GF-D8 (cell line): ENCODE results near the gene FAT2.

Experiments used
- DNase-seq: peaks from one replicate; lab custom pipeline; 2025; lab: John Stamatoyannopoulos, UW

FAT2 gene, protein sequence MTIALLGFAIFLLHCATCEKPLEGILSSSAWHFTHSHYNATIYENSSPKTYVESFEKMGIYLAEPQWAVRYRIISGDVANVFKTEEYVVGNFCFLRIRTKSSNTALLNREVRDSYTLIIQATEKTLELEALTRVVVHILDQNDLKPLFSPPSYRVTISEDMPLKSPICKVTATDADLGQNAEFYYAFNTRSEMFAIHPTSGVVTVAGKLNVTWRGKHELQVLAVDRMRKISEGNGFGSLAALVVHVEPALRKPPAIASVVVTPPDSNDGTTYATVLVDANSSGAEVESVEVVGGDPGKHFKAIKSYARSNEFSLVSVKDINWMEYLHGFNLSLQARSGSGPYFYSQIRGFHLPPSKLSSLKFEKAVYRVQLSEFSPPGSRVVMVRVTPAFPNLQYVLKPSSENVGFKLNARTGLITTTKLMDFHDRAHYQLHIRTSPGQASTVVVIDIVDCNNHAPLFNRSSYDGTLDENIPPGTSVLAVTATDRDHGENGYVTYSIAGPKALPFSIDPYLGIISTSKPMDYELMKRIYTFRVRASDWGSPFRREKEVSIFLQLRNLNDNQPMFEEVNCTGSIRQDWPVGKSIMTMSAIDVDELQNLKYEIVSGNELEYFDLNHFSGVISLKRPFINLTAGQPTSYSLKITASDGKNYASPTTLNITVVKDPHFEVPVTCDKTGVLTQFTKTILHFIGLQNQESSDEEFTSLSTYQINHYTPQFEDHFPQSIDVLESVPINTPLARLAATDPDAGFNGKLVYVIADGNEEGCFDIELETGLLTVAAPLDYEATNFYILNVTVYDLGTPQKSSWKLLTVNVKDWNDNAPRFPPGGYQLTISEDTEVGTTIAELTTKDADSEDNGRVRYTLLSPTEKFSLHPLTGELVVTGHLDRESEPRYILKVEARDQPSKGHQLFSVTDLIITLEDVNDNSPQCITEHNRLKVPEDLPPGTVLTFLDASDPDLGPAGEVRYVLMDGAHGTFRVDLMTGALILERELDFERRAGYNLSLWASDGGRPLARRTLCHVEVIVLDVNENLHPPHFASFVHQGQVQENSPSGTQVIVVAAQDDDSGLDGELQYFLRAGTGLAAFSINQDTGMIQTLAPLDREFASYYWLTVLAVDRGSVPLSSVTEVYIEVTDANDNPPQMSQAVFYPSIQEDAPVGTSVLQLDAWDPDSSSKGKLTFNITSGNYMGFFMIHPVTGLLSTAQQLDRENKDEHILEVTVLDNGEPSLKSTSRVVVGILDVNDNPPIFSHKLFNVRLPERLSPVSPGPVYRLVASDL (N-terminal part only)

DNA sequence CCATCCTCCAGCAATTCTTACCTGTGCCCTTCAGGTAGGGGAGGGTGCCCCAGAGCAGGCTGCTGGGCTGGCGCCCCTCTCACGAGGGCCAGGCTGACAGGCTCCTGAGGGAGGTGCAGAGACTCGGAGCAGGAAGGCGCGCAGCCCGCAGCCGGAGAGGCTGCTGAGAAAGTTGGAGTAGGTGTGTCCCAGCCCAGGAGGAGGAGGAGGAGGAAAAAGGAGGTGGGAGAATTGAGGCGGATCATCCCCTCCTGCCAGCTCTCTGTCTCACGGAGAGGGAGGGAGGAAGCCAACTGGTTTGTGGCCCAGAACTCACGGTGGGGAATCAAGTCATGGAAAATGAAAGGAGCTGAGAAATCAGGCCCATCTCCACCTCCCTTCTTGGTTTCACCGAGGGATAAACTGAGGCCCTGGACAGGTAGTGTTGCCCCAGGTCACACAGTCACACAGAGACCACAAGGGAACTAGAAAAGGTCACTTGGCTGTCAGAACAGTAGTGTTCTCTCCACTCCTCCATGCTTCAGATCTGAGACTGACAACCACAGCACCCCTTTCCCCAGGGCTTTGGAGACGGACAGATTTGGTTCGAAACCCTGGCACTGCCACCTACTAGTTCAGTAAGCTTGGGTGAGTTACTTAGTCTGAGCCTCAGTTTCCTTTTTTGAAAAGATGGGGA lies at the start of gene FAT2:
TSS of gene FAT2 (minus strand) at position 188 of the 676 bp plus-strand sequence. CDS start 22,400 bp downstream, outside the sequence.
- DNase-seq = no peak

DNA sequence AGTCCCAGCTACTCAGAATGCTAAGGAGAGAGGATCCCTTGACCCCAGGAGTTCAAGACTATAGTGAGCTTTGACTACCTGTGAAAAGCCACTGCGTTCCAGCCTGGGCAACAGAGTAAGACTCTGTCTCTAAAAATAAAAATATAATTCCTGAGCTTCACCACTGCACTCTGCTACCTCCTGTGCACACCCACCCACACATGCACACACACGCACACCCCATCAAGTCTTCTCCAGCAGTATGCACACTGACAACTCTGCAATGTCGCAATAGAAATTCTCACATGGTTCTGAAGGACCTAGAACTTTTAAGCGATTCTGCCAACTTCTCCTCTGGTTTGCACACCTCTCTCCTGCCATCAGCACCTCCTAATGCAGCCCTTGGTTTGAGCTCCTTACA lies 47.5 kb upstream of the FAT2 start:
- no peak for DNase-seq

DNA sequence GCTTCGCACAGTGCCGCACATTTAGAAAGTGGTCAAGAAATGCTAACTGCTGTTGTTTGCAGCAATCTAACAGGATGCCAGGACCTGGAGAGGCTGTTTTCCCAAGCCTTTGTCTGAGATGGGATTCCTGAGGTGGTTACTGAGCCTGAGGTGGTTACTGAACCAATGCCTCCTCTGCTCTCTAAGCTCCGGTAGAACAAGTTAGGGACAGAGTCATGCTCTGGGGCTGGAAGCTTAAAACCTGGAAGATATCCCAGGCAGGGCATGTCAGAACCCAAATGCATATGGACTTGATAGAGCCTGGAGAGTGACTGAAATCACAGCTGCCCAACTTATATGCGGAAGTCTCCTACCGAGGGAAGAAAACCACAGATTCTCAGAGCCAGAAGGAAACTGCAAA lies 46.5 kb upstream of the FAT2 start:
- no peak for DNase-seq

DNA sequence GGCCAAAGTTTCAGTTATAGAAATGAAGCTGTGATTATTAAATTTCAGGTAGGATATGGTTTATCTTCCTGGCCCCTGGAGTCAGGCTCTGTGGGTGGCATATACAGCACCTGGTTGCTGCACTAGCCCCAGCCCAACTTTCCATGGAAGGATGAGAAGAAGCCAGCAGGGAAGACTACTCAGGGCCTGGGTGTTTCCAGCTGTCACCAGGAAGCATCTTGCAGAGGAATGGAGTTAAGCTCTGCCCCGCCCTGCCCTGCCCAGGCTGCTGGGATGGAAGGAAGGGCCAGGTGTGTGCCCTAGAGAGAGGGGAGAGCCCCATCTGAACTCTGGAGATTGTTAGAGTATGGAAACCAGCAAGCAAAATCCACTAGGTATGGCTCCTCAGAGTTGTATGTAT lies 42.8 kb upstream of the FAT2 start:
- no peak for DNase-seq

DNA sequence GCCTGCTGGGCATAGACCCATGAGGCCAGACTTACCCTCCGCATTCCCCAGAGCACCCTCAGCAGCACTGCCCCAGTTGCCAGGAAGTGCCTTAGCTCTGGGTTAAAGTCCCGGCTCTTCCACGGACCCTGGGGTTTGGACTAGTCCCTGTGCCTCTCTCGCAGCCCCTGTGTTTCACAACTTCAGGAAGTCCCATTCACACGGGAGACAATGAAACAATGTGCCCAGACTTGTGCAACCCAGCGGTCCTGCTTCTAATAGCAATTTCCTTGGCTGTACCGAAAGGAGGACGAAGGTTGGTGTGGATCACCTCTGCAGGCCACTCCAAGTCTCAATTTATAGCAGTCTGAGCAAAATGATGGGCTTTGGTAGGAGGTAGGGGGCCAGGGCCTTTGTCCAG lies 41.8 kb upstream of the FAT2 start:
- no peak for DNase-seq

DNA sequence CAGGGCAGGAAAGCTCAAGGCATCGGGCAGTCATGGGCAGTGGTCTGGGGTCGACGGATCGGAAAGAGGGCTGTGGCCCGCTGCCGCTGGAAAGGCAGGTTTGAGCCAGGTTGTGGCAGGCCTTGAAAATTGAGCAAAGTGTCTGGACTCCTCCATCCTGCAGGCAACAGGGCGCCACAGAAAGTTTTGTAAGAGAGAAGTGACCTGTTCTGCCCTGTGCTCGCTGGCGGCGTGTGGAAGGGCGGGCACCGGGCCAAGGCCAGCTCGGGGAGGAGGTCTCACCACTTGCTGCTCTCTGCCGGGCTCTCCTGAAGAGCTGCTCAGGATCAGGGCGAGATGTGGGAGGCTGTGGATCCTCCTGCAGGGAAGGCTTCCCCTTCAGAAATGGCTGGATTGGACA lies 41.4 kb upstream of the FAT2 start:
- no peak for DNase-seq

DNA sequence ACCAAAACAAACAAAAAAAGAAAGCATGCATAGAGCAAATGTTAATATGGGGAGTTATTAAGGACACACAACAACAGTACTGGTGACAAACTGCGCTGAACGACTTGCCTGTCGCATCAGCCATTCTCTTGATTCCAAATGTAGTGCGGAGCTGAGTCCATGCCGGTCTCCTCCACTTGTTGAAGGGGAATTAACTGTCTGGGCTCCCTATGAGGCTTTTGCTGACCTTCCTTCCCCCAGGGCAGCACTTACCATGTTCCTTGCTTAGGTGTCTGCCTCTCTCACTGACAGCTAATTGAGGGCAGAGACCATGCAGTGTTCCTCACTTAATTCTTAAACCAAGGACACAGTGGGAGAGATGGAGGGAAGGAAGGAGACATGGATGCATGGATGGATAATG lies 40.8 kb upstream of the FAT2 start:
- DNase-seq = no peak

DNA sequence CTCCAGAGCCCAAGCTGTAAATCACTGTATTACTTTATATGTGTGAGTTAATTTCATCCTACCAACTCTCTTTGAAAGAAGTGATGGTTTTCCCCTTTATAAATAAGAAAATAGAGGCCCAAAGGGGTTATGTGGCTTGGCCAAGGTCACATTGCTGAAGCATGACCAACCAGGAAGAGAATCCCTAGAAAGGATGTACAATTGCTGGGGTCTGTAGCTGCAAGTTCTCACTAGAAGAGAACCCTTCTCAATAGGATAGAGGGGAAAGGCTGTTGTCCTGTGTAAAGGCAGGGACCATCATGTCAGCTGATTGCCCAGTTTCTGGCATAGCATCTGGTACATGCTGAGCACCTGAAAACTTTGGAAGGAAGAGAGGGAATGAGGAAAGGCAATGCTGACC lies 39.0 kb upstream of the FAT2 start:
- no peak for DNase-seq

DNA sequence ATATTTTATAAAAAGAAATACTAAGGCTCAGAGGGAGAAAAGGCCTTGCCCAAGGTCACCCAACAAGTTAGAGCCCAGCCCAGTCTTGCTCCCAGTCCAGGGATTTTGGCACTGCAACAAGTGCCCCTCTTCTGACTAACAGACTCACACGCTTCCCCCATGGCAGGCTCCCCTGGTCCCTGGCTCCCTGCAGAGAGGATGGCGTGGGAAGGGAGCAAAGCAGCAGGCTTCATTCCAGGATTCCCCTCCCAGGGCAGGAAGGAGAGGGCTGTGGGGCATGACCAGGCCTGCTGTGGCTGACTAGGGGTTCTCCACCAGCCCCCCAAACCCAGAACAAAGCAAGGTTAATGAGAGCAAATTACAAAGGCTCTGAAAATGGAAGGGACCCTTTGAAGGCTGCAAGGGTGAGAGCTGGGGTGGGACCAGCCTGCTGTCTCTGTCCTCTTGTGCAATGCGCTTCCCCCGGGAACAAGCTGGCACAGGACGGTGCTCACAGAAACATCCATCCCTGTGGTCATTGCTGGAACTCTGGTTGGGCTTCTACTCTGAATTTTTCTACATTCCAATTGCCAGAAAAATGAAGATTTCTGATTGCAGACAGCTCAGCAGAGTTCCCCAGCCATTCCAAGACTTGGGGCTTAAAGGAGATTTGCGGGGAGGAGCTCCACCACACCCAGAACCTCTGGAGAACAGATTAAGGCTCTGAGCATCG lies 37.1 kb upstream of the FAT2 start:
- no peak for DNase-seq

DNA sequence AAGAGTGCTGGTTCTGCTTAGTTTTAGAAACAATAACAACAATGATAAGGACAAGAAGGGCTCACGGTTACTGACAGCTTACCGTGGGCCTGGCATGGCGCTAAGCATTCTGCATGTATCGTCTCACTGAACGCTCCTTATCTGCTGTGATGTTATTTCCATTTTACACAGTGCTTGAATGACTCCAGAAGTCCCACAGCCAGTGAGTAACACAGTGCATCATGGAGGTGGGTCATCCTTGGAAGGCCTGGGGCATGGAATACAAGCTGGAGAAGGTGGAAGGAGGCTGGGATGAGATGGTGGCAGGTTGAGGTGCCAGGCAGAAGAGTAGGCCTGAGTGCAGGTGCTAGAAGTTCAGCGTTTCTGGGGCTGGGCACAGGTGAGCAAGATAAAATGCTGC lies 36.5 kb upstream of the FAT2 start:
- no peak for DNase-seq

DNA sequence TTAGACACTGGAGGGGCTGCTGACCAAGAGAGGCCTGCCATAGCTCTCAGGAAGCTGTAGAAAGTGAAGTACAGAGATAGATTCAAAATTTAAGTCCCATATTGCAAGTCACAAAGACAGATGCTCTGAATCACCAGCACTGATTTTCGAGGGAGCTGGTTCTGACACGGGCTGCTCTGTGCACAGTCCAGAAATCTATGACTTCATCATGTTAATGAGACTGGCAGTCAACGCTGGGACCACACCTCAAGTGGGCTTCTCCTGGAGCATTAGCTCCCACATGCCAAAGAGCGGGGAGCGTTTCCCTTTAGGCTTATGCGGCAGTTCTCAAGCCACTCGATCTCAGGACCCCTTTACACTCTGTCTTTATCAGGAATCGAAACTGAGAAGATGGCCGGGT lies 34.2 kb upstream of the FAT2 start:
- DNase-seq = no peak

DNA sequence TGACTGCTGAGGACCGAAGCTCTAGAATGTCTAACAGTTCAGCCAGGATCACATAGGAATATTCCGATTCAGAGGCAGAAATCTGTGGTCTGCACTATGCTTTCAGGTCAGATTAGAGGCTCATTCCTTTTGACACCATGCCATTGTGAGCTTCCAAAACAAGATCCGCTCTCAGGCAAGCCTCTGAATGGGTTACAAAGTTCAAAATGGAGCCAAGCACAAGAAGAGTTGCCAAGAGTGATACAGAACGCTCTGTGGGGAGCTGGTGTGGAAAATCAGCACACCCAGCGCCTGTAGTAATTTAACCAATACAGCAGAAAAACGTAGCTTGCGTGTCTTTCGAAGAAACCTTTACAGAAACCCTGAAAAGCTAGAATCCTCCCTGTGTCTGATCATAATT lies 33.3 kb upstream of the FAT2 start:
- DNase-seq = no peak

DNA sequence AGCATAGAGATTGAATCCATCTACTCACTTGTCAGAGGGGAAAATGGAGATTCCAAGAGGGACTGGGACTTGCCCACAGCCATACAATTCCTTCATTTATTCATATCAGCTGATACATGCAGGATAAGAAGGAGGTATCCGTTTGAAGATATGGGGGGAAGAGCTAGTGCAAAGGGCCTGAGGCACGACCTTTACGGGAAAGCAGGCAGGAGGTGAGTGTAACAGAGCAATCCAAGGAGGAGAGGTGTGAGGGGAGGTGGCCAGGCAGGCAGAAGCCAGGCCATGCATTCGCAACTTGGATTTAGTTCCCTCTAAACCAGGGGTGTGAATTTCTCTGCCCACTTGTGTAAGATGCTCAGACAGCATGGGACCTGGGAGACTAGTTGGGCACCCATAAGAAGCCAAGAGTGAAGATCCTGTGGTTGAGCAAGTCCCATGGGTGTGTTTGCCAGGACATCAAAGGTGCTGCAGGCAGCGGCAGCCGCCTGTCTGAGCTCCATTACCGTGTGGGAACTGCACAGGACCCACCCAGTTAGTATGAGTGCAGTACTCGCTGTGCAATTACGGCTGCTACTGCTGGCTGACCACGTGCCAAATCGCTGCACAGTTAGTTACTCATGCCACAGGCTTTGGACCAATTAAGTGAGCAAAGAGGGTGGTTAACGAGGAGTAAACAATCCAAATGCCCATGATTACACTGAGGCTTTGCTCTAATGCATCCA lies 31.4 kb upstream of the FAT2 start:
- DNase-seq = no peak

DNA sequence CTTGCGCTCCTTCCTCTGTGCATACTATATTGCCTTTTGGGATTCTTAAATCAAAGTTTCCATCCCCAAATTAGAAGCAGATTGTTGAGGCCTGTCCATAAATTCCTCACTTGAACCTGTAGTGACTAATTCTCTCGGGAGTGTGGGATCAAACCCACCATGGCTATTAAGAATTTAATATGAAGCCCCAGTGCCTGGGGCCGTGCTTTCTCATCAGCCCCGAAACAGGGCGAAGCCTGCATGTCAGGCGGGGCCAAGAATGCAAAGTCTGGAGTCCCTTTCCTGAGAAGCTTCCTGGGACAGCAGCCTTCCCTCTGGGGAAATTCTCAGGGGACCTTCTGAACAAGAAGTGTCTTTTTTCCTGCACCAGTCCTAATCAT lies 29.3 kb upstream of the FAT2 start:
- DNase-seq = no peak

DNA sequence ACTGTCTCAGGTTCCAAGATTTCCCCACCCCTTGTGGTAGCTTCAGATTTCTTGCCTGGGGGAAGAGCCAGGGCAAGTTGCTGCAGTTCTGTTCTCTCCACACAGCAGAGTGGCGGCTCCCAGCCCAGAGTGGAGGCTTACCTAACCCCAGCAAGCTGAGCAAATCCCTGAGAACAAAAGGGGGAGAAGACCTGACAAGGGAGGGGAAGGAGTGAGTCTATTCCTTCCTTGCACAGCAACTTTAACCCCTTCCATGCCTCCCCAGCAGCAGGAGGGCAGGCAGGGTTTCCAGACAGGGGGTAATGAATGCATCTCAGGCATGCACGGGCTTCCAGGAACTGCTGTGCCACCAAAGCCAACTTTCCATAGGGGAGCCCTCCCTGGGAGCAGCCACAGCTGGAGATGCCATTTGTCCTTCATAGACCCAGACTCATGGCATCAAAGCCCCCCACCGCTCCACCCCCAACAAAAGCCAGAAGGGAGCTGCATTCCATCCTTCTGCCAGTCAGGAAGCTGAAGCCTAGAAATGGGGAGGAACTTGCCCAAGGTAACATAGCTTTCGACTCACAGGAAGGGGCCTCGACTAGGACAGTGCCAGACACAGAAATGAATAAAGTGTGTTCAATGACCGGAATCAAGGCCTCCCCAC lies 28.8 kb upstream of the FAT2 start:
- DNase-seq = no peak

DNA sequence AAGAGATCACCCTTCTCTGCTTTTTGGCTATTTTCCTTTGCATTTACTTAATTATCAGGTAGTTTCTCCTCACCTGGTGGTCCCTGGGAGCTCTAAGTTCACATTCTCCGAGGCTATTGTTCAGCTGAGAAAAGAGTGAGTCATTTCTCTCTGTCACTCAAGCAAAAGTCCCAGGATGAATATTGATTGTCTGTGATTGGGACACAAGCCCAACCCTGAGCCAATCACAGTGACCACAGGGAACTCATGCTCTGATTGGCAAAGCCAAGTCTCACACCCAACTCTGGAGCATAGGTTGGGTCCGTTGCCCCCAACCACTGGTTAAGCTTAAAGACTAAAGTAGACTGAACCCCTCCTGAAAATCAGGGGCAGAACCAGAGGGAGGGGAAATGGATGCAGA lies 27.8 kb upstream of the FAT2 start:
- DNase-seq = no peak

DNA sequence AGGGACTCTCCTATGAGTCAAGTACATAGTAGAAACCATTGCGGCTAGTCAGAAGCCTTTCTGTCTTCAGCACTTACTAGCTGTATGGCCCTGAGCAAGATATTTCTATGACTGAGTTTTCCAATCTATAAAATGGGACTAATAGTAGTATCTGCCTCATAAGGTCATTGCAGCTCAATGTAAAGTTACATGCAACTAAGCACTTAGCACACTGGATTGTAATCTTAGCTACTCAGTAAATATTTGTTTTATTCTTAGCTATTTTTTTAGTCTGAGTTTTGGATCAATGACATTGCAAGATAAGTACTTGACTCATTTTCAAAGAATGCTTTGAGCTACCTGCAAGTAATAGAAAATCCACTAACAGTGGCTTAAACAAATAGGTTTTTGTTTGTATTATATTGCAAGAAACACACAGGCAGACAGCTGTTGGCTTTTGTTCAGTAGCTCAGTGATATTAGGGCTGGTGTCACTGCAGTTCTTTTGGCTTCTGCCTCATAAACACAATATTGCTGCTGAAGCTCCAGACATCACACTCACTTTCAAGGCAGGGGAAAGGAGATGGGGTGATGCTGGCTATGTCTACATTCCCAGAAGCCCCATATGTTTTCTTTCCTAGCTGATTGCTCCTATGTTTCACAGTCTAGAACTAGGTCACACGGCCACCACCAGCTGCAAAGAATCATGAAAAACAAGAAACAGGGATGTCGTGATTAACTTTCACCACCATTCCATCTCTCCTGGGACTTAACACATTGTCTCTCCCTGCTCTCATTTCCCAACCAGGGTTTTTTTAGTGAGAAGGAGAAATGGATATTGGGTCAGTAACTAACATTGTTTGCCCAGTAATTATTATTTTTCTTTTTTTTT lies 26.9 kb upstream of the FAT2 start:
- DNase-seq = no peak

DNA sequence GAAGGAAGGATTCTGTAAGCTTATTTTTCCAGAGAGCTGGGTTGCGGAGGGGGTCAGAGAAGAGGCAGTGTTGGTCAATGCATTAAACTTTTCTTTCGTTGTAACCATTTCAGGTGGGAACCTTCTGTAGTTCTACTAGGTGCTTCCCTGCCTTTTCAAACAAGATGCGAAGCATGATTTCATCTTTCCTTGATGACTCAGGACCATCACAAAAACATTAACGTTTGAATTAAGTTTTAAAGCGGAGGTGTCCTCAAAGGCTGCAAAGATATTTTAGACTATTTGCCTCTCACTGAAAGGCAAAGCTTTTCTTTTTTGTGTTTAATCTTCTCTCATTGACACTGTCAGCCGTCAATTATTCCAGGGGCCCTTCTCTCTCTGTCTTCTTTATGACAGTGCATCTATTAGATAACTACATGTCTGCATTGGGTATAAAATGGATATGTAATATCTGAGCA lies 26.3 kb upstream of the FAT2 start:
- DNase-seq = no peak

DNA sequence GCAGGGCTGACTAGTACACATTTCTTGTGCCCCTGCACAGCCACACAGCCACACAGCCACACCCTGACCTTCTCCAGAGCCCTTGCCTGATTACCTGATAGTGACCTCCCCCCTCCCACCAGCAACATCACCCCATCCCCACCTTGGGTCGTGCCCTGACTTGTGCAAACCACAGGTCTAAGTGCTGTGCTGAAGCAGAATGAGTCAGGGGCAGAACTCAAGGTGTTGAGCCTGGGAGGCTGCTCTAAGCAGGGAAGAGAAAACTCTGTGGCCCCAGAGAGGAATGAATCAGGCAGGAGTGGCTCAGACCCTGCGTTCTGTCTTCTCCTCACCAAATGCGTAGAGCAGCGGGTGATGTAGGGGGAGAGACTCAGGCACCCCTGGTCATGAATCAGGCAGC lies 24.3 kb upstream of the FAT2 start:
- DNase-seq = no peak
